OCI-M2 (cell line): Measurements from ENCODE around the gene PRR15L.
"Not testable (repeated sequence)": the region's sequence is repeated elsewhere in the genome, so short reads cannot be mapped to it uniquely, and the experiment has no call there.

ENCODE experiments used
- DNase-seq: peaks from one replicate; lab custom pipeline; 2025; ENCODE audit not compliant: unreplicated experiment; lab: John Stamatoyannopoulos, UW

The PRR15L gene

GRCh38 chr17:47941246-47942095 is 16.2 kb downstream of the PRR15L start, which contains the start of gene PNPO:
TSS of gene PNPO (plus strand) at chr17:47941571. CDS start at chr17:47941676, 105 bp downstream.
- peak; percentile 74 for DNase-seq

GRCh38 chr17:47937941-47938340 is 19.7 kb downstream of the PRR15L start:
- DNase-seq: no peak

- no peak for DNase-seq
Observed at GRCh38 chr17:47935961-47936360, 21.7 kb downstream of the PRR15L start.

GRCh38 chr17:47935468-47935867 is 22.2 kb downstream of the PRR15L start:
- not testable (repeated sequence) for DNase-seq

- DNase-seq: no peak
Observed at GRCh38 chr17:47934856-47935255, 22.8 kb downstream of the PRR15L start.

GRCh38 chr17:47931848-47932247 is 25.8 kb downstream of the PRR15L start:
- DNase-seq: no peak

GRCh38 chr17:47929218-47930000 is 28.3 kb downstream of the PRR15L start:
- DNase-seq: no peak

GRCh38 chr17:47928415-47928814 is 29.3 kb downstream of the PRR15L start:
- no peak for DNase-seq

GRCh38 chr17:47927821-47928400 is 29.8 kb downstream of the PRR15L start:
- no peak for DNase-seq

GRCh38 chr17:47925678-47925988 is 32.0 kb downstream of the PRR15L start:
- DNase-seq: no peak

GRCh38 chr17:47924785-47925677 is 32.7 kb downstream of the PRR15L start:
- no peak for DNase-seq

GRCh38 chr17:47919889-47920288 is 37.8 kb downstream of the PRR15L start:
- DNase-seq: not testable (repeated sequence)

- no peak for DNase-seq
Observed at GRCh38 chr17:47918991-47919390, 38.7 kb downstream of the PRR15L start.

GRCh38 chr17:47918006-47918405 is 39.7 kb downstream of the PRR15L start:
- no peak for DNase-seq

- no peak for DNase-seq
Observed at GRCh38 chr17:47917581-47917980, 40.1 kb downstream of the PRR15L start.

- DNase-seq: no peak
Observed at GRCh38 chr17:47916489-47917208, 41.0 kb downstream of the PRR15L start.

GRCh38 chr17:47915776-47916398 is 41.8 kb downstream of the PRR15L start:
- no peak for DNase-seq

- DNase-seq: no peak
Observed at GRCh38 chr17:47914306-47914948, 43.3 kb downstream of the PRR15L start.

- DNase-seq: no peak
Observed at GRCh38 chr17:47913050-47913449, 44.6 kb downstream of the PRR15L start.
